ENCODE measurements around the gene PLOD3. TPM values are rescaled to one million over a fixed set of nuclear protein-coding genes. Genes with fewer than 3 reads are reported as not detected.

The PLOD3 gene
- total RNA-seq, 2 donors from 2014 or later, result 35.5 to 35.9 TPM

DNA sequence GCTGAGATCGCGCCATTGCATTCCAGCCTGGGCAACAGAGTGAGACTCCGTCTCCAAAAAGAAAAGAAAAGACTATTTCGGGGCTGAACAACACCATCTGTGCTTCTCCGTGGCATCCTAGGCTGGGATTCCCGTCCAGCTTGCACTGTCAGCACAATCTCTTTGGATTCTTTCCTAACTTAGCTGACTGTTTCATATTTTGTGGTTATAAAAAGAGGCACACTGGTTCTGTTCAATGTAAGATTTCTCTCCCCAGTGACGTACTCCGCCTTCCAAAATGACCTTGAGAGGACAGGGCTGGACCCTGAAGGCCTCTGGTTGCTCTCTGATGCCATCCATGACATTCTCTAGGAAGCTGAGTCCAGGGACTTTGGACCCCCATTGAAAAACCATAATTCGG is 9.3 kb upstream of the PLOD3 start:
- H3K27me3 ChIP-seq, result no peaks in the 10 kb centered on the region
- no peak overlapping the region for H3K27ac ChIP-seq
- no peaks in the 10 kb centered on the region for H3K9me3 ChIP-seq
- no peak for DNase-seq (ENCODE audit: low spot score)
- TF ChIP-seq CTCF (IDR thresholded peaks at IDR 0.05), result no peak
- no peak overlapping the region for H3K4me3 ChIP-seq
- H3K4me1 ChIP-seq, result peaks cover 0 to 4% of the 10 kb centered on the region in 2 donors
- H3K36me3 ChIP-seq, result peaks cover 43% of the 10 kb centered on the region

- TF ChIP-seq CTCF (IDR thresholded peaks at IDR 0.05), result no peak
- Histone ChIP-seq H3K27ac (no peak overlapping the region), H3K4me1 (peaks cover 0 to 2% of the 10 kb centered on the region in 2 donors), H3K9me3 (no peaks in the 10 kb centered on the region), H3K4me3 (no peak overlapping the region), H3K36me3 (peaks cover 43% of the 10 kb centered on the region), H3K27me3 (no peaks in the 10 kb centered on the region)
- no peak for DNase-seq (ENCODE audit: low spot score)
Observed at GRCh38 chr7:101225650-101226049, 8.3 kb upstream of the PLOD3 start.

- Histone ChIP-seq H3K27me3 (no peaks in the 10 kb centered on the region), H3K4me3 (no peak overlapping the region), H3K27ac (no peak overlapping the region), H3K4me1 (peaks cover 0 to 20% of the 10 kb centered on the region in 2 donors), H3K9me3 (no peaks in the 10 kb centered on the region), H3K36me3 (peaks cover 43% of the 10 kb centered on the region)
- no peak for TF ChIP-seq CTCF (IDR thresholded peaks at IDR 0.05)
- DNase-seq (ENCODE audit: low spot score), result no peak
Observed at GRCh38 chr7:101223528-101223927, 6.1 kb upstream of the PLOD3 start.

- Histone ChIP-seq H3K9me3 (no peaks in the 10 kb centered on the region), H3K4me3 (no peak overlapping the region), H3K27me3 (no peaks in the 10 kb centered on the region), H3K4me1 (peaks cover 0 to 23% of the 10 kb centered on the region in 2 donors), H3K36me3 (peaks cover 43% of the 10 kb centered on the region), H3K27ac (no peak overlapping the region)
- no peak for TF ChIP-seq CTCF (IDR thresholded peaks at IDR 0.05)
- DNase-seq (ENCODE audit: low spot score), result no peak
Observed at GRCh38 chr7:101222275-101222830, 5.0 kb upstream of the PLOD3 start.

- no peak for DNase-seq (ENCODE audit: low spot score)
- Histone ChIP-seq H3K9me3 (no peaks in the 10 kb centered on the region), H3K27ac (no peak overlapping the region), H3K36me3 (peaks cover 28% of the 10 kb centered on the region), H3K4me3 (no peak overlapping the region), H3K27me3 (no peaks in the 10 kb centered on the region), H3K4me1 (peaks cover 0 to 38% of the 10 kb centered on the region in 2 donors)
- TF ChIP-seq CTCF (IDR thresholded peaks at IDR 0.05), result no peak
Observed at GRCh38 chr7:101220295-101220694, 2.9 kb upstream of the PLOD3 start.
